Karpas-422 (cell line): Measurements from ENCODE around the gene CSNK2A3. TPM values are rescaled to one million over a fixed set of nuclear protein-coding genes. Genes with fewer than 3 reads are reported as not detected.

Experiments used
- DNase-seq: peaks from one replicate; pipeline ENCODE4 v3.0.0-alpha.2; 2015
- H2AFZ ChIP-seq: fragments of 200-600 bp; sonication (generic); 2 replicates; pipeline ENCODE4 v1.6.1; 2014; ENCODE audit warnings: antibody characterized with exemption, low read length, mixed read lengths
- H3K27ac ChIP-seq: fragments of 200-600 bp; sonication (generic); 2 replicates; pipeline ENCODE4 v1.5.1; 2014; ENCODE audit warnings: mild to moderate bottlenecking, low read length, moderate library complexity
- H3K27me3 ChIP-seq: fragments of 200-600 bp; sonication (generic); 2 replicates; pipeline ENCODE4 v1.6.1; 2014; ENCODE audit warnings: low read length, mixed read lengths
- H3K36me3 ChIP-seq: fragments of 200-600 bp; sonication (generic); 2 replicates; pipeline ENCODE4 v1.6.1; 2014; ENCODE audit warnings: low read length, mixed read lengths; ENCODE audit not compliant: insufficient read depth
- H3K4me1 ChIP-seq: fragments of 200-600 bp; sonication (generic); 2 replicates; pipeline ENCODE4 v1.6.1; 2014; ENCODE audit warnings: mild to moderate bottlenecking, low read length, mixed read lengths
- H3K4me2 ChIP-seq: fragments of 200-600 bp; sonication (generic); 2 replicates; pipeline ENCODE4 v1.6.1; 2014; ENCODE audit warnings: low read length, low read depth, mild to moderate bottlenecking; ENCODE audit not compliant: poor library complexity, severe bottlenecking
- H3K4me3 ChIP-seq: fragments of 200-600 bp; sonication (generic); 2 replicates; pipeline ENCODE4 v1.5.1; 2014; ENCODE audit warnings: mild to moderate bottlenecking, antibody characterized with exemption, low read length, mixed read lengths
- H3K79me2 ChIP-seq: fragments of 200-600 bp; sonication (generic); 2 replicates; pipeline ENCODE4 v1.6.1; 2014; ENCODE audit warnings: mild to moderate bottlenecking, low read length, mixed read lengths
- H3K9ac ChIP-seq: fragments of 200-600 bp; sonication (generic); 2 replicates; pipeline ENCODE4 v1.6.0; 2014; ENCODE audit warnings: low read length
- H3K9me2 ChIP-seq: fragments of 200-600 bp; sonication (generic), shearing (Covaris generic); replicated peaks from 2 replicates; pipeline ENCODE4 v1.6.0; 2014; ENCODE audit warnings: mild to moderate bottlenecking, low read length, moderate library complexity; ENCODE audit not compliant: insufficient read depth
- H3K9me3 ChIP-seq: fragments of 300-700, 200-600 bp; sonication (generic); 2 replicates; pipeline ENCODE4 v1.6.1; 2014; ENCODE audit warnings: low read length, mixed read lengths
- H4K20me1 ChIP-seq: fragments of 200-600 bp; sonication (generic); 2 replicates; pipeline ENCODE4 v1.6.1; 2014; ENCODE audit warnings: mild to moderate bottlenecking, antibody characterized with exemption, low read length, low read depth; ENCODE audit not compliant: insufficient read depth
- total RNA-seq: library from RNA; depleted of rRNA; stranded (reverse); fragments of >200 nt; shearing (Covaris generic); gene quantifications from 2 replicates; pipeline ENCODE4 v1.2.3, GENCODE V29; 2014; ENCODE audit warnings: low replicate concordance

Gene CSNK2A3
- total RNA-seq, 1 experiment from 2014 or later, result 0.56 TPM

GRCh38 chr11:11383995-11384394 is 30.9 kb upstream of the CSNK2A3 start:
- no peaks in the 10 kb centered on the region for H3K9me3 ChIP-seq
- no peak overlapping the region for H3K4me3 ChIP-seq
- H3K36me3 ChIP-seq, result no peaks in the 10 kb centered on the region
- H3K79me2 ChIP-seq, result no peaks in the 10 kb centered on the region
- no peak overlapping the region for H3K27ac ChIP-seq
- H3K4me1 ChIP-seq, result no peaks in the 10 kb centered on the region
- H3K4me2 ChIP-seq, result no peak overlapping the region
- no peaks in the 10 kb centered on the region for H3K27me3 ChIP-seq
- no peak for DNase-seq
- H4K20me1 ChIP-seq, result no peaks in the 10 kb centered on the region
- H2AFZ ChIP-seq, result no peak overlapping the region
- H3K9me2 ChIP-seq, result no peaks in the 10 kb centered on the region
- H3K9ac ChIP-seq, result no peak overlapping the region

- no peaks in the 10 kb centered on the region for H3K9me3 ChIP-seq
- no peaks in the 10 kb centered on the region for H3K79me2 ChIP-seq
- H3K4me3 ChIP-seq, result no peak overlapping the region
- no peak for DNase-seq
- H3K36me3 ChIP-seq, result no peaks in the 10 kb centered on the region
- H3K4me1 ChIP-seq, result no peaks in the 10 kb centered on the region
- no peaks in the 10 kb centered on the region for H3K27me3 ChIP-seq
- no peaks in the 10 kb centered on the region for H3K9me2 ChIP-seq
- no peak overlapping the region for H3K4me2 ChIP-seq
- H2AFZ ChIP-seq, result no peak overlapping the region
- H3K27ac ChIP-seq, result no peak overlapping the region
- no peak overlapping the region for H3K9ac ChIP-seq
- H4K20me1 ChIP-seq, result no peaks in the 10 kb centered on the region
These were observed 29.9 kb upstream of the CSNK2A3 start for GRCh38 chr11:11382858-11383532.

- no peak overlapping the region for H3K4me2 ChIP-seq
- no peak overlapping the region for H3K9ac ChIP-seq
- no peak overlapping the region for H3K4me3 ChIP-seq
- H3K27me3 ChIP-seq, result no peaks in the 10 kb centered on the region
- no peaks in the 10 kb centered on the region for H3K9me3 ChIP-seq
- H3K79me2 ChIP-seq, result no peaks in the 10 kb centered on the region
- no peak overlapping the region for H2AFZ ChIP-seq
- H3K36me3 ChIP-seq, result no peaks in the 10 kb centered on the region
- no peaks in the 10 kb centered on the region for H3K9me2 ChIP-seq
- H3K4me1 ChIP-seq, result no peaks in the 10 kb centered on the region
- no peaks in the 10 kb centered on the region for H4K20me1 ChIP-seq
- H3K27ac ChIP-seq, result no peak overlapping the region
- no peak for DNase-seq
These were observed 28.5 kb upstream of the CSNK2A3 start for GRCh38 chr11:11381471-11382105.

GRCh38 chr11:11380883-11381282 is 27.8 kb upstream of the CSNK2A3 start:
- Histone ChIP-seq H3K79me2 (no peaks in the 10 kb centered on the region), H3K4me1 (no peaks in the 10 kb centered on the region), H3K36me3 (no peaks in the 10 kb centered on the region), H3K4me2 (no peak overlapping the region), H3K27me3 (no peaks in the 10 kb centered on the region), H3K4me3 (no peak overlapping the region), H3K9me2 (no peaks in the 10 kb centered on the region), H2AFZ (no peak overlapping the region), H4K20me1 (no peaks in the 10 kb centered on the region), H3K27ac (no peak overlapping the region), H3K9me3 (no peaks in the 10 kb centered on the region), H3K9ac (no peak overlapping the region)
- no peak for DNase-seq

GRCh38 chr11:11380340-11380739 is 27.3 kb upstream of the CSNK2A3 start:
- Histone ChIP-seq H4K20me1 (no peaks in the 10 kb centered on the region), H3K4me1 (no peaks in the 10 kb centered on the region), H3K9me2 (no peaks in the 10 kb centered on the region), H3K4me2 (no peak overlapping the region), H3K9ac (no peak overlapping the region), H3K27me3 (no peaks in the 10 kb centered on the region), H3K4me3 (no peak overlapping the region), H2AFZ (no peak overlapping the region), H3K79me2 (no peaks in the 10 kb centered on the region), H3K9me3 (no peaks in the 10 kb centered on the region), H3K36me3 (no peaks in the 10 kb centered on the region), H3K27ac (no peak overlapping the region)
- no peak for DNase-seq

GRCh38 chr11:11379661-11380060 is 26.6 kb upstream of the CSNK2A3 start:
- Histone ChIP-seq H3K27me3 (no peaks in the 10 kb centered on the region), H3K4me1 (no peaks in the 10 kb centered on the region), H3K36me3 (no peaks in the 10 kb centered on the region), H4K20me1 (no peaks in the 10 kb centered on the region), H3K79me2 (no peaks in the 10 kb centered on the region), H3K9ac (no peak overlapping the region), H3K4me2 (no peak overlapping the region), H3K4me3 (no peak overlapping the region), H3K27ac (no peak overlapping the region), H2AFZ (no peak overlapping the region), H3K9me2 (no peaks in the 10 kb centered on the region), H3K9me3 (no peaks in the 10 kb centered on the region)
- DNase-seq, result no peak

GRCh38 chr11:11378184-11378940 is 25.3 kb upstream of the CSNK2A3 start:
- H4K20me1 ChIP-seq, result no peaks in the 10 kb centered on the region
- no peaks in the 10 kb centered on the region for H3K36me3 ChIP-seq
- H3K9me2 ChIP-seq, result no peaks in the 10 kb centered on the region
- no peaks in the 10 kb centered on the region for H3K9me3 ChIP-seq
- no peak overlapping the region for H2AFZ ChIP-seq
- H3K27ac ChIP-seq, result no peak overlapping the region
- no peak for DNase-seq
- no peaks in the 10 kb centered on the region for H3K79me2 ChIP-seq
- H3K4me2 ChIP-seq, result no peak overlapping the region
- peaks cover 5% of the 10 kb centered on the region; the same call in 1 of the 2 replicates for H3K4me1 ChIP-seq
- no peak overlapping the region for H3K4me3 ChIP-seq
- H3K27me3 ChIP-seq, result no peaks in the 10 kb centered on the region
- H3K9ac ChIP-seq, result no peak overlapping the region

- no peaks in the 10 kb centered on the region for H3K36me3 ChIP-seq
- H3K4me2 ChIP-seq, result no peak overlapping the region
- H3K4me3 ChIP-seq, result no peak overlapping the region
- peaks cover 5% of the 10 kb centered on the region; the same call in 1 of the 2 replicates for H3K4me1 ChIP-seq
- no peak overlapping the region for H3K27ac ChIP-seq
- no peak overlapping the region for H3K9ac ChIP-seq
- no peaks in the 10 kb centered on the region for H3K9me3 ChIP-seq
- no peak overlapping the region for H2AFZ ChIP-seq
- no peaks in the 10 kb centered on the region for H3K9me2 ChIP-seq
- H3K79me2 ChIP-seq, result no peaks in the 10 kb centered on the region
- H3K27me3 ChIP-seq, result no peaks in the 10 kb centered on the region
- DNase-seq, result no peak
- no peaks in the 10 kb centered on the region for H4K20me1 ChIP-seq
These were observed 21.5 kb upstream of the CSNK2A3 start for GRCh38 chr11:11374358-11375148.
